Smooth muscle cell (in vitro differentiated cells): ENCODE measurements around the gene DENND1A. TPM values are rescaled to one million over a fixed set of nuclear protein-coding genes. Genes with fewer than 3 reads are reported as not detected.
"Not testable (repeated sequence)": the region's sequence is repeated elsewhere in the genome, so short reads cannot be mapped to it uniquely, and the experiment has no call there.

Source experiments
- DNase-seq: peaks from one replicate; lab custom pipeline; 2025; ENCODE audit not compliant: unreplicated experiment; lab: John Stamatoyannopoulos, UW
- H2AFZ ChIP-seq: fragments of 200-600 bp; sonication (generic); 2 replicates; pipeline ENCODE4 v1.6.0; 2016; ENCODE audit warnings: antibody characterized with exemption, low read depth, mild to moderate bottlenecking
- H3F3A ChIP-seq: fragments of 200-600 bp; sonication (generic); 2 replicates; pipeline ENCODE4 v1.6.0; 2017; ENCODE audit warnings: antibody characterized with exemption, low read depth
- H3K27ac ChIP-seq: fragments of 200-600 bp; sonication (generic); 2 replicates; pipeline ENCODE4 v1.5.1; 2016; ENCODE audit warnings: low read depth, mild to moderate bottlenecking
- H3K27me3 ChIP-seq: fragments of 200-600 bp; sonication (generic); 2 replicates; pipeline ENCODE4 v1.6.1; 2016; ENCODE audit warnings: low read depth, mild to moderate bottlenecking
- H3K36me3 ChIP-seq: fragments of 200-600 bp; sonication (generic); 2 replicates; pipeline ENCODE4 v1.5.1; 2016; ENCODE audit warnings: low read depth
- H3K4me1 ChIP-seq: fragments of 200-600 bp; sonication (generic); 2 replicates; pipeline ENCODE4 v1.5.1; 2016; ENCODE audit warnings: low read depth
- H3K4me2 ChIP-seq: fragments of 200-600 bp; sonication (generic); 2 replicates; pipeline ENCODE4 v1.6.0; 2016; ENCODE audit warnings: mild to moderate bottlenecking
- H3K4me3 ChIP-seq: fragments of 200-600 bp; sonication (generic); 2 replicates; pipeline ENCODE4 v1.5.1; 2016; ENCODE audit warnings: mild to moderate bottlenecking
- H3K79me2 ChIP-seq: fragments of 200-600 bp; sonication (generic); 2 replicates; pipeline ENCODE4 v1.6.0; 2016; ENCODE audit warnings: low read depth, mild to moderate bottlenecking
- H3K9ac ChIP-seq: fragments of 200-600 bp; sonication (generic); 2 replicates; pipeline ENCODE4 v1.6.0; 2016; ENCODE audit warnings: low read depth
- H3K9me3 ChIP-seq: fragments of 200-600 bp; sonication (generic); replicated peaks from 2 replicates; pipeline ENCODE4 v1.5.1; 2016; ENCODE audit warnings: low read depth
- H4K20me1 ChIP-seq: fragments of 200-600 bp; sonication (generic); 2 replicates; pipeline ENCODE4 v1.6.0; 2016; ENCODE audit warnings: low read depth
- CTCF ChIP-seq: fragments of 200-600 bp; sonication (generic); IDR thresholded peaks from 2 replicates; pipeline ENCODE4 v1.5.1; 2017; ENCODE audit warnings: borderline replicate concordance, mild to moderate bottlenecking, antibody characterized with exemption; ENCODE audit not compliant: insufficient read depth, poor library complexity, severe bottlenecking
- WGBS: methylation state at CpG from one replicate; pipeline ENCODE4 v1.1.7; 2016; ENCODE audit warnings: low lambda C conversion rate; 5-methylcytosine and 5-hydroxymethylcytosine counted together
- polyA plus RNA-seq: library from polyadenylated mRNA; unstranded; fragments of >200 nt; fragmentation: Nextera tagmentation; extraction: Ambion mirVana; gene quantifications from 2 replicates; pipeline ENCODE4 v1.2.1, GENCODE V29; 2016
- total RNA-seq: library from RNA; depleted of rRNA; stranded (reverse); fragments of >200 nt; gene quantifications from 2 replicates; pipeline ENCODE4 v1.2.3, GENCODE V29; 2014

Gene DENND1A
- total and polyA plus RNA-seq, 2 experiments from 2014 or later: 8.1 to 20.2 TPM

- 80% methylated on average over 8 of the region's 8 CpGs for WGBS
- Histone ChIP-seq H3K4me2 (no peak overlapping the region), H3K27me3 (no peaks in the 10 kb centered on the region), H3K4me3 (no peak overlapping the region), H3K79me2 (no peaks in the 10 kb centered on the region), H3K36me3 (no peaks in the 10 kb centered on the region), H2AFZ (no peak overlapping the region), H3F3A (no peaks in the 10 kb centered on the region), H3K4me1 (no peaks in the 10 kb centered on the region), H3K27ac (no peak overlapping the region), H3K9me3 (no peaks in the 10 kb centered on the region), H4K20me1 (no peaks in the 10 kb centered on the region), H3K9ac (no peak overlapping the region)
- no peak for DNase-seq
- no peak for TF ChIP-seq CTCF
Measured at GRCh38 chr9:123940721-123941523, 11.0 kb upstream of the DENND1A start.

GRCh38 chr9:123938401-123938800 is 8.5 kb upstream of the DENND1A start:
- Histone ChIP-seq H2AFZ (no peak overlapping the region), H3K9me3 (no peaks in the 10 kb centered on the region), H3K9ac (no peak overlapping the region), H3K4me1 (no peaks in the 10 kb centered on the region), H3K79me2 (no peaks in the 10 kb centered on the region), H3K27ac (no peak overlapping the region), H3K36me3 (no peaks in the 10 kb centered on the region), H3K4me3 (no peak overlapping the region), H4K20me1 (no peaks in the 10 kb centered on the region), H3K27me3 (peaks cover 4% of the 10 kb centered on the region), H3K4me2 (no peak overlapping the region), H3F3A (no peaks in the 10 kb centered on the region)
- 81% methylated on average over 5 of the region's 5 CpGs for WGBS
- no peak for TF ChIP-seq CTCF
- DNase-seq: no peak

DNA sequence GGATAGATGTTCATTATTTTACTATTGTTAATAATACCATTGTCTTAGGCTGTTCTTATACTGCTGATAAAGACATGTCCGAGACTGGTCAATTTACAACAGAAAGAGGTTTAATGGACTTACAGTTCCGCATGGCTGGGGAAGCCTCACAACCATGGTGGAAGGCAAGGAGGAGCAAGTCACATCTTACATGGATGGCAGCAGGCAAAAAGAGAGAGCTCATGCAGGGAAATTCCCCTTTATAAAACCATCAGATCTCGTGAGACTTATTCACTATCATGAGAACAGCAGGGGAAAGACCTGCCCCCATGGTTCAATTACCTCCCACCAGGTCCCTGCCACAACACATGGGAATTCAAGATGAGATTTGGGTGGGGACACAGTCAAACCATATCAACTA is 6.6 kb upstream of the DENND1A start:
- H4K20me1 ChIP-seq, DNase-seq, H3K9ac ChIP-seq, H3K9me3 ChIP-seq, H3K27ac ChIP-seq, H3K36me3 ChIP-seq, H2AFZ ChIP-seq, H3K4me3 ChIP-seq, H3K4me2 ChIP-seq, H3K79me2 ChIP-seq, H3F3A ChIP-seq, H3K27me3 ChIP-seq, H3K4me1 ChIP-seq: not testable (repeated sequence)
- WGBS: 94% methylated on average over 3 of the region's 3 CpGs

DNA sequence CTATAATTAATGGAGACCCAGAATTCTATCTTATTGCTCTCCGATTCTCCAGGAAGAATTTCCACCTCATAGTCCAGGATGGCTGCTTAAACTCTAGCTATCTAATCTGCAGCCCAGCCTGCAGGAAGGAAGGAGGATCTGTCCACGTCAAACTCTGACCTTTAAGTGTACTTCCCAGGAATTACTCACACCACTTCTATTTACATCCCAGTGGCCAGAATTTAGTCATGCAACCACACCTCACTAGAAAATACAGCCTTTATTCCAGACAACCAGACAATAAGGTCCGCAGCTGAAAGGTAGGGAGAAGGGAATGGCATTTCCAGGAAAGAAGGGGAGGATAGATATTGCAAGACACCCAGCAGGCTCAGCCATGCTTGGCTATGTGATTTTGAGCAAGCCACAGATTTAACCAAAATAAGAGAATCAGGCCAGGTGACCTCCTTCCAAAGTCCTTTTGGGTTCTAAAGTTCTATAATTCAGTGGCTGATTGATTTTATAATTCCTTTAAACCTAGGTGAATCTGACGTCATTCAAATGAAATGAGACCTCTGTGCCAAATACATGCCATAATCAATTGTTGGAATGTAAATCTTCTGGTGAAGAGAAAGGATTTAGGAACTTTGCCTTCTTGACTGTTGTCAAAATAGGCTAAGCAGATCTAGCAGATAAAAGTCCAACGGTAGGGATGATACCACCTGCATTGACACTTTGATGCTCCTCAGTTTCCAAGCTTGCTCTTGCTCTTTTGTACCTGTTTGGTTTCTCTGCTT is 3.7 kb upstream of the DENND1A start:
- Histone ChIP-seq H3K9ac (no peak overlapping the region), H3K27ac (no peak overlapping the region), H3K79me2 (no peaks in the 10 kb centered on the region), H2AFZ (no peak overlapping the region), H3K4me1 (peaks cover 18% of the 10 kb centered on the region), H3K27me3 (peaks cover 4% of the 10 kb centered on the region), H3K4me2 (no peak overlapping the region), H3K4me3 (no peak overlapping the region), H3K9me3 (no peaks in the 10 kb centered on the region), H4K20me1 (peaks cover 4% of the 10 kb centered on the region), H3F3A (peaks cover 14% of the 10 kb centered on the region), H3K36me3 (no peaks in the 10 kb centered on the region)
- WGBS: 55% methylated on average over 5 of the region's 5 CpGs
- DNase-seq: no peak
- TF ChIP-seq CTCF: no peak
